Thoracic aorta (tissue), 2 donors: ENCODE results near the gene DEAF1. TPM values are rescaled to one million over a fixed set of nuclear protein-coding genes. Genes with fewer than 3 reads are reported as not detected.

Experiments used
- ATAC-seq: fragments of 150-250 bp; one replicate; pipeline ENCODE4 v1.8.0; 2017; ENCODE audit warnings: low read depth; ENCODE audit not compliant: insufficient number of reproducible peaks, low FRiP score
- DNase-seq: peaks from one replicate; pipeline ENCODE4 v3.0.0-alpha.2; 2020; ENCODE audit warnings: low spot score
- H3K27ac ChIP-seq, 2 donors: fragments of 200-600 bp; sonication (generic); 1 replicate in 1 of 2; 2 replicates in 1 of 2; pipeline ENCODE4 v1.5.1; 2016; ENCODE audit warnings: mild to moderate bottlenecking in 2 of 2, moderate library complexity in 2 of 2
- H3K27me3 ChIP-seq: fragments of 200-600 bp; sonication (generic); replicated peaks from 2 replicates; pipeline ENCODE4 v1.6.0; 2016; ENCODE audit warnings: mild to moderate bottlenecking; ENCODE audit not compliant: insufficient read depth
- H3K36me3 ChIP-seq: fragments of 200-600 bp; sonication (generic); one replicate; pipeline ENCODE4 v1.5.1; 2016
- H3K4me1 ChIP-seq, 2 donors: fragments of 200-600 bp; sonication (generic); 1 replicate in 1 of 2; 2 replicates in 1 of 2; pipeline versions ENCODE4 v1.5.1 to v1.6.0; 2016; ENCODE audit warnings: low read depth in 2 of 2, mild to moderate bottlenecking in 1 of 2; ENCODE audit not compliant: control insufficient read depth in 1 of 2
- H3K4me3 ChIP-seq: fragments of 200-600 bp; sonication (generic); 2 replicates; pipeline ENCODE4 v1.5.1; 2016; ENCODE audit warnings: mild to moderate bottlenecking
- H3K9me3 ChIP-seq: fragments of 200-600 bp; sonication (generic); 2 replicates; pipeline ENCODE4 v1.5.1; 2016
- total RNA-seq, 2 donors: library from RNA; depleted of rRNA; stranded (reverse); fragments of >200 nt; gene quantifications; one replicate each; pipeline versions ENCODE4 v1.1.0 to v1.2.3, GENCODE V29; 2016
- TF ChIP-seq, protein P1 (sequence below): fragments of 200-600 bp; sonication (generic); IDR thresholded peaks from one replicate; pipeline ENCODE4 v1.5.1; 2019; ENCODE audit warnings: antibody characterized with exemption

Gene DEAF1
- total RNA-seq, 2 donors from 2014 or later, result 22.1 to 67.0 TPM

DNA sequence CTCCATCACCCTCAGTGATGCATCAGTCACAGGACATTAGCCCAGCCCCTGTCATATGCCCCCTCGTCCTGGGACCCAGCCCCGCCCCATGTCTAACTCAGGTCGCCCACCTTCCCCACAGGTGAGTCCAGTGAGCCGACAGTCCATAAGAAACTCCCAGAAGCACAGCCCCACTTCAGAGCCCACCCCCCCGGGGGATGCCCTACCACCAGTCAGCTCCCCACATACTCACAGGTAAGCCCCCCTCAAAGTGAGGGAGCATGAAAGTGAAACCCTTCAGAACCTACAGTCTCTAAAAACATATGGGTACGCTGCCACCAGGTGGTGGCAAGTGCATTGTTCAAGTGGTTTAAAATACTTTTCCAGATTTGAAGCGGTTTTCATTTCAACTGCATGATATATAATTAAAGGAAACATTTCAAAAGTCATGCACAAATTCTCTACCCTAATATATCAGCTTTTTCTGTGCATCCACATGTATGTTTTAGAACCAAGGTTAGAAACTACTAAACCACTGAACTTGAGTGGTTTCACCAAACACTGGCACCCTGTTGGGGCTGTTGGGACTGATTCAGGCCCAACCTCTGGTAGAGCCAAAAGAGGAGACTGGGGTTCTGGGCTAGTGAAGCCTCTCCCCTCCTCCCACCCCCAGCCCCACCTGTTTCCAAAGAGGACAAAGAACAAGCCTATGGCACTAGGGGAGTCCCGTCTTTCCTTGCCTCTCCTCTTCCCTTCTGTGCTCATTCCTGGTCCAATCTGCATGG is 28.3 kb upstream of the DEAF1 start:
- no peak for ATAC-seq
- peaks cover 24 to 37% of the 10 kb centered on the region in 2 donors for H3K4me1 ChIP-seq

GRCh38 chr11:722346-722811 is 27.4 kb upstream of the DEAF1 start:
- no peaks in the 10 kb centered on the region for H3K9me3 ChIP-seq
- H3K4me1 ChIP-seq, result peaks cover 16 to 28% of the 10 kb centered on the region in 2 donors
- no peaks in the 10 kb centered on the region for H3K36me3 ChIP-seq
- ATAC-seq (no peak), DNase-seq (no peak)
- TF ChIP-seq, protein P1, sequence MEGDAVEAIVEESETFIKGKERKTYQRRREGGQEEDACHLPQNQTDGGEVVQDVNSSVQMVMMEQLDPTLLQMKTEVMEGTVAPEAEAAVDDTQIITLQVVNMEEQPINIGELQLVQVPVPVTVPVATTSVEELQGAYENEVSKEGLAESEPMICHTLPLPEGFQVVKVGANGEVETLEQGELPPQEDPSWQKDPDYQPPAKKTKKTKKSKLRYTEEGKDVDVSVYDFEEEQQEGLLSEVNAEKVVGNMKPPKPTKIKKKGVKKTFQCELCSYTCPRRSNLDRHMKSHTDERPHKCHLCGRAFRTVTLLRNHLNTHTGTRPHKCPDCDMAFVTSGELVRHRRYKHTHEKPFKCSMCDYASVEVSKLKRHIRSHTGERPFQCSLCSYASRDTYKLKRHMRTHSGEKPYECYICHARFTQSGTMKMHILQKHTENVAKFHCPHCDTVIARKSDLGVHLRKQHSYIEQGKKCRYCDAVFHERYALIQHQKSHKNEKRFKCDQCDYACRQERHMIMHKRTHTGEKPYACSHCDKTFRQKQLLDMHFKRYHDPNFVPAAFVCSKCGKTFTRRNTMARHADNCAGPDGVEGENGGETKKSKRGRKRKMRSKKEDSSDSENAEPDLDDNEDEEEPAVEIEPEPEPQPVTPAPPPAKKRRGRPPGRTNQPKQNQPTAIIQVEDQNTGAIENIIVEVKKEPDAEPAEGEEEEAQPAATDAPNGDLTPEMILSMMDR, result no peak
- no peaks in the 10 kb centered on the region for H3K27me3 ChIP-seq
- H3K27ac ChIP-seq, result no peak overlapping the region
- H3K4me3 ChIP-seq, result no peak overlapping the region

More for the DNA sequence above, 28.3 kb upstream of the DEAF1 start:
- no peak for DNase-seq
- TF ChIP-seq, protein P1, result peak; percentile 63
- H3K36me3 ChIP-seq, result no peaks in the 10 kb centered on the region
- H3K4me3 ChIP-seq, result no peak overlapping the region
- no peak overlapping the region for H3K27ac ChIP-seq
- no peaks in the 10 kb centered on the region for H3K9me3 ChIP-seq
- no peaks in the 10 kb centered on the region for H3K27me3 ChIP-seq

DNA sequence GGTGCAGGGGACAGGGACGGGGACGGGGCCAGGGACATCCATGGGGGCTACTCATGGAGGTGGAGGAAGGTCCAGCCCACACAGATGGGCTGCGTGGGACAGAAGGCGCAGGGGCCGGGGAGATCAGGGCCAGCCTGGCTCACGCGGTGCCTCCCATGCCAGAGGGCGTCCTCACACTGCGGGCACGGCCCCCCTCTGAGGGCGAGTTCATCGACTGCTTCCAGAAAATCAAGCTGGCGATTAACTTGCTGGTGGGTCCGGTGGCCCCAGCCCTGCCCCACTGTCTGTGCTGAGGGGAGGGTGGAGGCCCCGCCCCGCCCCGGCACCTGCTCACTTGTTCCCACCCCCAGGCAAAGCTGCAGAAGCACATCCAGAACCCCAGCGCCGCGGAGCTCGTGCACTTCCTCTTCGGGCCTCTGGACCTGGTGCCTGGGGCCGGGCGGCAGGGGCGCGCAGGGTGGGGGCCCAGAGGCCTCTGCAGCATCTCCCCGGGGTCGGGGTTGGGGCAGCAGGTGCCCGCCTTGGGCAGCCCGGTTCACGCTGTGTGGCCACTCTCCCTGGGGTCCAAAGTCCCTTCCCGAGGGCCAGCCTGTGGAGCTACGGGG is 26.8 kb upstream of the DEAF1 start:
- TF ChIP-seq, protein P1, result no peak
- Histone ChIP-seq H3K27me3 (no peaks in the 10 kb centered on the region), H3K4me3 (no peak overlapping the region), H3K36me3 (no peaks in the 10 kb centered on the region), H3K4me1 (peaks cover 13 to 22% of the 10 kb centered on the region in 2 donors), H3K27ac (no peak overlapping the region), H3K9me3 (no peaks in the 10 kb centered on the region)
- DNase-seq, result no peak
- no peak for ATAC-seq

GRCh38 chr11:721247-721740 is 26.3 kb upstream of the DEAF1 start:
- H3K4me1 ChIP-seq, result peaks cover 8 to 17% of the 10 kb centered on the region in 2 donors
- H3K27ac ChIP-seq, result no peak overlapping the region
- ATAC-seq, result no peak
- TF ChIP-seq, protein P1, result no peak
- peak overlapping the region; percentile 61 for H3K4me3 ChIP-seq
- H3K36me3 ChIP-seq, result no peaks in the 10 kb centered on the region
- no peak for DNase-seq
- no peaks in the 10 kb centered on the region for H3K27me3 ChIP-seq
- no peaks in the 10 kb centered on the region for H3K9me3 ChIP-seq

GRCh38 chr11:720642-721246 is 25.7 kb upstream of the DEAF1 start:
- H3K36me3 ChIP-seq, result no peaks in the 10 kb centered on the region
- H3K9me3 ChIP-seq, result no peaks in the 10 kb centered on the region
- DNase-seq (no peak), ATAC-seq (no peak)
- H3K4me1 ChIP-seq, result peaks cover 4 to 11% of the 10 kb centered on the region in 2 donors
- TF ChIP-seq, protein P1, result no peak
- no peak overlapping the region for H3K27ac ChIP-seq
- peak overlapping the region; percentile 61 for H3K4me3 ChIP-seq
- no peaks in the 10 kb centered on the region for H3K27me3 ChIP-seq
